ENCODE data around the gene OR5B2. TPM values are rescaled to one million over a fixed set of nuclear protein-coding genes. Genes with fewer than 3 reads are reported as not detected.

OR5B2 gene
- total RNA-seq = not detected in 2 replicates

GRCh38 chr11:58428021-58428420 is at the start of gene OR5B2:
TSS of gene OR5B2 (minus strand) at chr11:58428121. CDS start at chr11:58423261, 4,860 bp downstream.

GRCh38 chr11:58442136-58442535 is 14.2 kb upstream of the OR5B2 start, which contains the start of gene OR5B12:
TSS of gene OR5B12 (minus strand) at chr11:58442236. CDS start at chr11:58440151, 2,085 bp downstream.

GRCh38 chr11:58406774-58407173 is 21.1 kb downstream of the OR5B2 start, which contains the start of gene OR5B3:
TSS of gene OR5B3 (minus strand) at chr11:58406874. CDS start at chr11:58403409, 3,465 bp downstream.

Other genes starting within 250 kb of the OR5B2 start
- not detected in 2 replicates for gene OR9Q2, start 239.1 kb downstream of the OR5B2 start, total RNA-seq
- gene OR1S2, start 224.0 kb downstream of the OR5B2 start, total RNA-seq = not detected in 2 replicates
- not detected in 2 replicates for gene OR1S1, start 215.4 kb downstream of the OR5B2 start, total RNA-seq
- gene OR10Q1, start 199.2 kb downstream of the OR5B2 start, total RNA-seq = not detected in 2 replicates
- not detected in 2 replicates for gene OR10W1, start 159.9 kb downstream of the OR5B2 start, total RNA-seq
- gene OR5B17, start 69.1 kb downstream of the OR5B2 start, total RNA-seq = not detected in 2 replicates
- gene OR5B3, start 21.2 kb downstream of the OR5B2 start, total RNA-seq = not detected in 2 replicates
- not detected in 2 replicates for gene OR5B12, start 14.1 kb upstream of the OR5B2 start, total RNA-seq
- gene OR5B21, start 80.0 kb upstream of the OR5B2 start, total RNA-seq = not detected in 2 replicates
- gene LPXN, start 147.7 kb upstream of the OR5B2 start, total RNA-seq = 2.4 and 2.5 TPM in 2 replicates
- 69.5 and 70.4 TPM in 2 replicates for gene ZFP91, start 150.9 kb upstream of the OR5B2 start, total RNA-seq
- gene CNTF, start 194.5 kb upstream of the OR5B2 start, total RNA-seq = 1.4 and 2.4 TPM in 2 replicates